GM23338 (cell line): ENCODE results near the gene HDHD5. TPM values are rescaled to one million over a fixed set of nuclear protein-coding genes. Genes with fewer than 3 reads are reported as not detected.

Experiments
- ATAC-seq: fragments of 200-7000 bp; cut with Tn5 transposase; 3 replicates; pipeline ENCODE4 v1.9.1; 2020
- DNase-seq: peaks from one replicate; pipeline ENCODE4 v3.0.0-alpha.2; 2015; ENCODE audit warnings: low spot score
- H2AFZ ChIP-seq: fragments of 200-600 bp; sonication (generic); 2 replicates; pipeline ENCODE4 v1.8.0; 2016; ENCODE audit warnings: antibody characterized with exemption, mild to moderate bottlenecking, moderate library complexity
- H3F3A ChIP-seq: fragments of 200-600 bp; sonication (generic); replicated peaks from 2 replicates; pipeline ENCODE4 v1.8.0; 2017; ENCODE audit warnings: antibody characterized with exemption, mixed run types, low read depth
- H3K27ac ChIP-seq: fragments of 200-600 bp; sonication (generic); 2 replicates; pipeline ENCODE4 v1.6.1; 2016; ENCODE audit warnings: low read depth
- H3K27me3 ChIP-seq: fragments of 200-600 bp; sonication (generic); 2 replicates; pipeline ENCODE4 v1.8.0; 2016; ENCODE audit warnings: mild to moderate bottlenecking, mixed run types, moderate library complexity; ENCODE audit not compliant: insufficient read depth
- H3K36me3 ChIP-seq: fragments of 200-600 bp; sonication (generic); 2 replicates; pipeline ENCODE4 v1.8.0; 2016; ENCODE audit warnings: mild to moderate bottlenecking; ENCODE audit not compliant: insufficient read depth
- H3K4me1 ChIP-seq: fragments of 200-600 bp; sonication (generic); 2 replicates; pipeline ENCODE4 v1.8.0; 2016; ENCODE audit warnings: mild to moderate bottlenecking, moderate library complexity; ENCODE audit not compliant: insufficient read depth
- H3K4me2 ChIP-seq: fragments of 200-600 bp; sonication (generic); 2 replicates; pipeline ENCODE4 v1.7.1; 2017; ENCODE audit warnings: mixed run types
- H3K4me3 ChIP-seq: fragments of 200-600 bp; sonication (generic); 2 replicates; pipeline ENCODE4 v1.6.1; 2016; ENCODE audit warnings: mixed run types
- H3K79me2 ChIP-seq: fragments of 200-600 bp; sonication (generic); replicated peaks from 2 replicates; pipeline ENCODE4 v1.8.0; 2017; ENCODE audit warnings: mild to moderate bottlenecking; ENCODE audit not compliant: insufficient read depth
- H3K9me2 ChIP-seq: fragments of 200-600 bp; sonication (generic); 2 replicates; pipeline ENCODE4 v1.8.0; 2017; ENCODE audit not compliant: insufficient read depth
- H4K20me1 ChIP-seq: fragments of 200-600 bp; sonication (generic); replicated peaks from 2 replicates; pipeline ENCODE4 v1.8.0; 2017; ENCODE audit warnings: mild to moderate bottlenecking; ENCODE audit not compliant: insufficient read depth
- H3K27ac Mint-ChIP-seq: 2 replicates; pipeline ENCODE4 v1.8.0; 2020; ENCODE audit warnings: inconsistent platforms, mild to moderate bottlenecking, moderate library complexity, mixed read lengths
- H3K27me3 Mint-ChIP-seq: 3 replicates; pipeline ENCODE4 v1.8.0; 2022; ENCODE audit warnings: low read depth, mild to moderate bottlenecking, moderate library complexity, mixed read lengths, inconsistent platforms; ENCODE audit not compliant: insufficient read depth, poor library complexity
- H3K36me3 Mint-ChIP-seq: 3 replicates; pipeline ENCODE4 v1.8.0; 2021; ENCODE audit warnings: low read depth, mild to moderate bottlenecking, inconsistent platforms, moderate library complexity, mixed read lengths
- H3K4me1 Mint-ChIP-seq: 3 replicates; pipeline ENCODE4 v1.8.0; 2020; ENCODE audit warnings: mild to moderate bottlenecking, inconsistent platforms, mixed read lengths
- H3K4me3 Mint-ChIP-seq: 3 replicates; pipeline ENCODE4 v1.8.0; 2021; ENCODE audit warnings: moderate library complexity, mild to moderate bottlenecking, inconsistent platforms, mixed read lengths
- H3K9me3 Mint-ChIP-seq: 3 replicates; pipeline ENCODE4 v1.8.0; 2020; ENCODE audit warnings: moderate library complexity, mild to moderate bottlenecking, inconsistent platforms, mixed read lengths
- CREB1 ChIP-seq: fragments of 250-450 bp; sonication (Bioruptor Pico); IDR thresholded peaks from 2 replicates; pipeline ENCODE4 v1.5.0; 2020; ENCODE audit warnings: low read depth, mild to moderate bottlenecking, moderate library complexity
- EZH2 ChIP-seq: fragments of 200-600 bp; sonication (generic); IDR thresholded peaks from one replicate; pipeline ENCODE4 v1.8.0; 2017; ENCODE audit warnings: antibody characterized with exemption, mild to moderate bottlenecking, low read depth; ENCODE audit not compliant: unreplicated experiment
- EZH2phosphoT487 ChIP-seq: fragments of 200-600 bp; sonication (generic); IDR thresholded peaks from one replicate; pipeline ENCODE4 v1.8.1; 2018; ENCODE audit warnings: antibody characterized with exemption; ENCODE audit not compliant: unreplicated experiment
- JUNB ChIP-seq: IDR thresholded peaks from one replicate; pipeline ENCODE4 v1.6.1; 2016; ENCODE audit warnings: antibody characterized with exemption; ENCODE audit not compliant: unreplicated experiment
- NANOG ChIP-seq: IDR thresholded peaks from 2 replicates; pipeline ENCODE4 v1.6.1; 2016; ENCODE audit warnings: antibody characterized with exemption, borderline replicate concordance
- POLR2AphosphoS5 ChIP-seq: IDR thresholded peaks from 2 replicates; pipeline ENCODE4 v1.6.1; 2016; ENCODE audit warnings: antibody characterized with exemption, low read depth
- STAT1 ChIP-seq: IDR thresholded peaks from one replicate; pipeline ENCODE4 v1.6.1; 2016; ENCODE audit warnings: antibody characterized with exemption; ENCODE audit not compliant: unreplicated experiment
- ZNF114 ChIP-seq: fragments of 250-450 bp; sonication (Bioruptor Pico); IDR thresholded peaks from 2 replicates; pipeline ENCODE4 v1.5.0; 2020; ENCODE audit warnings: mild to moderate bottlenecking, moderate library complexity
- ZNF331 ChIP-seq: fragments of 250-450 bp; sonication (Bioruptor Pico); IDR thresholded peaks from 2 replicates; pipeline ENCODE4 v1.5.0; 2020; ENCODE audit warnings: low read depth, mild to moderate bottlenecking, moderate library complexity
- polyA plus RNA-seq: library from polyadenylated mRNA; unstranded; fragments of >200 nt; fragmentation: Nextera tagmentation; extraction: Ambion mirVana; gene quantifications from 2 replicates; pipeline ENCODE4 v1.2.1, GENCODE V29; 2016
- total RNA-seq: library from RNA; depleted of rRNA; stranded (reverse); fragments of >200 nt; shearing (Covaris generic); gene quantifications from 2 replicates; pipeline ENCODE4 v1.2.3, GENCODE V29; 2014
- TF ChIP-seq, protein P1 (sequence below): IDR thresholded peaks from one replicate; pipeline ENCODE4 v1.6.1; 2018; ENCODE audit warnings: antibody characterized with exemption; ENCODE audit not compliant: unreplicated experiment
- TF ChIP-seq, protein P2 (sequence below): fragments of 250-450 bp; sonication (Bioruptor Pico); IDR thresholded peaks from 2 replicates; pipeline ENCODE4 v1.5.0; 2020; ENCODE audit warnings: mild to moderate bottlenecking, moderate library complexity
- TF ChIP-seq, protein P3 (sequence below), 2 experiments: fragments of 200-600 bp in 1 of 2; sonication (generic) in 1 of 2; conservative IDR thresholded peaks; 2 replicates each; pipeline versions ENCODE4 v1.5.1 to v1.6.1; 2016 to 2017; ENCODE audit warnings: antibody characterized with exemption in 2 of 2, low read depth in 2 of 2, mild to moderate bottlenecking in 2 of 2, moderate library complexity in 1 of 2
- TF ChIP-seq, protein P4 (sequence below): IDR thresholded peaks from 2 replicates; pipeline ENCODE4 v1.6.1; 2016; ENCODE audit warnings: antibody characterized with exemption

HDHD5 gene
- total and polyA plus RNA-seq, 2 experiments from 2014 or later, result 70.0 to 116 TPM

DNA sequence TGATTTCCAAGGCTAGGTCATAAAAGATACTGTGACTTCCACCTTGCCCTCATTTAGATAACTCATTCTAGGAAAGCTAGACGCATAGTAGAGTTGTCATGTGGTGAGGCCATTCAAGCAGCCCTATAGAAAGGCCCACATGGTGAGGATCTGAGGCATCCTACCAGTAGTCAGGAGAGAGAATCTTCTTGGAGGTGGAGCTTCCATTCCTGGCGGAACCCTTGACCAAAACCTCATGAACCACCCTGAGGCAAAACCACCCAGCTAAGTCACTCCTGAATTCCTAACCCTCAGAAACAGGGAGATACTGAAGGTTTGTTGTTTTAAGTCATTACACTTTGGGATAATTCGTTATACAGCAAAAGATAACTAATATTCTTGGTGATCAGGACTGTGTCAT is 2.9 kb upstream of the HDHD5 start:
- peaks cover 9% of the 10 kb centered on the region; the same call in 2 of the 3 replicates for H3K4me1 Mint-ChIP-seq

More for the DNA sequence above, 2.9 kb upstream of the HDHD5 start:
- Histone ChIP-seq H3K79me2 (peaks cover 14% of the 10 kb centered on the region), H3K27me3 (peaks cover 7% of the 10 kb centered on the region; the same call in 1 of the 2 replicates), H3F3A (peaks cover 11% of the 10 kb centered on the region; the same call in 1 of the 2 replicates), H3K9me2 (no peaks in the 10 kb centered on the region), H3K4me1 (peaks cover 16% of the 10 kb centered on the region), H3K27ac (no peak overlapping the region), H3K4me3 (no peak overlapping the region), H4K20me1 (peaks cover 13% of the 10 kb centered on the region), H3K36me3 (no peaks in the 10 kb centered on the region), H3K4me2 (no peak overlapping the region), H2AFZ (no peak overlapping the region)
- H3K9me3 Mint-ChIP-seq, result no peaks in the 10 kb centered on the region
- H3K27me3 Mint-ChIP-seq, result peaks cover 11% of the 10 kb centered on the region
- peaks cover 7% of the 10 kb centered on the region for H3K36me3 Mint-ChIP-seq
- H3K27ac Mint-ChIP-seq, result no peak overlapping the region
- DNase-seq (no peak), ATAC-seq (no peak)
- TF ChIP-seq STAT1 (no peak), POLR2AphosphoS5 (no peak), EZH2phosphoT487 (no peak), EZH2 (no peak), JUNB (no peak), ZNF331 (CRISPR knock-in tag) (no peak), ZNF114 (no peak), NANOG (no peak), CREB1 (no peak)
- TF ChIP-seq, protein P1, sequence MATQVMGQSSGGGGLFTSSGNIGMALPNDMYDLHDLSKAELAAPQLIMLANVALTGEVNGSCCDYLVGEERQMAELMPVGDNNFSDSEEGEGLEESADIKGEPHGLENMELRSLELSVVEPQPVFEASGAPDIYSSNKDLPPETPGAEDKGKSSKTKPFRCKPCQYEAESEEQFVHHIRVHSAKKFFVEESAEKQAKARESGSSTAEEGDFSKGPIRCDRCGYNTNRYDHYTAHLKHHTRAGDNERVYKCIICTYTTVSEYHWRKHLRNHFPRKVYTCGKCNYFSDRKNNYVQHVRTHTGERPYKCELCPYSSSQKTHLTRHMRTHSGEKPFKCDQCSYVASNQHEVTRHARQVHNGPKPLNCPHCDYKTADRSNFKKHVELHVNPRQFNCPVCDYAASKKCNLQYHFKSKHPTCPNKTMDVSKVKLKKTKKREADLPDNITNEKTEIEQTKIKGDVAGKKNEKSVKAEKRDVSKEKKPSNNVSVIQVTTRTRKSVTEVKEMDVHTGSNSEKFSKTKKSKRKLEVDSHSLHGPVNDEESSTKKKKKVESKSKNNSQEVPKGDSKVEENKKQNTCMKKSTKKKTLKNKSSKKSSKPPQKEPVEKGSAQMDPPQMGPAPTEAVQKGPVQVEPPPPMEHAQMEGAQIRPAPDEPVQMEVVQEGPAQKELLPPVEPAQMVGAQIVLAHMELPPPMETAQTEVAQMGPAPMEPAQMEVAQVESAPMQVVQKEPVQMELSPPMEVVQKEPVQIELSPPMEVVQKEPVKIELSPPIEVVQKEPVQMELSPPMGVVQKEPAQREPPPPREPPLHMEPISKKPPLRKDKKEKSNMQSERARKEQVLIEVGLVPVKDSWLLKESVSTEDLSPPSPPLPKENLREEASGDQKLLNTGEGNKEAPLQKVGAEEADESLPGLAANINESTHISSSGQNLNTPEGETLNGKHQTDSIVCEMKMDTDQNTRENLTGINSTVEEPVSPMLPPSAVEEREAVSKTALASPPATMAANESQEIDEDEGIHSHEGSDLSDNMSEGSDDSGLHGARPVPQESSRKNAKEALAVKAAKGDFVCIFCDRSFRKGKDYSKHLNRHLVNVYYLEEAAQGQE, result no peak
- TF ChIP-seq, protein P2, sequence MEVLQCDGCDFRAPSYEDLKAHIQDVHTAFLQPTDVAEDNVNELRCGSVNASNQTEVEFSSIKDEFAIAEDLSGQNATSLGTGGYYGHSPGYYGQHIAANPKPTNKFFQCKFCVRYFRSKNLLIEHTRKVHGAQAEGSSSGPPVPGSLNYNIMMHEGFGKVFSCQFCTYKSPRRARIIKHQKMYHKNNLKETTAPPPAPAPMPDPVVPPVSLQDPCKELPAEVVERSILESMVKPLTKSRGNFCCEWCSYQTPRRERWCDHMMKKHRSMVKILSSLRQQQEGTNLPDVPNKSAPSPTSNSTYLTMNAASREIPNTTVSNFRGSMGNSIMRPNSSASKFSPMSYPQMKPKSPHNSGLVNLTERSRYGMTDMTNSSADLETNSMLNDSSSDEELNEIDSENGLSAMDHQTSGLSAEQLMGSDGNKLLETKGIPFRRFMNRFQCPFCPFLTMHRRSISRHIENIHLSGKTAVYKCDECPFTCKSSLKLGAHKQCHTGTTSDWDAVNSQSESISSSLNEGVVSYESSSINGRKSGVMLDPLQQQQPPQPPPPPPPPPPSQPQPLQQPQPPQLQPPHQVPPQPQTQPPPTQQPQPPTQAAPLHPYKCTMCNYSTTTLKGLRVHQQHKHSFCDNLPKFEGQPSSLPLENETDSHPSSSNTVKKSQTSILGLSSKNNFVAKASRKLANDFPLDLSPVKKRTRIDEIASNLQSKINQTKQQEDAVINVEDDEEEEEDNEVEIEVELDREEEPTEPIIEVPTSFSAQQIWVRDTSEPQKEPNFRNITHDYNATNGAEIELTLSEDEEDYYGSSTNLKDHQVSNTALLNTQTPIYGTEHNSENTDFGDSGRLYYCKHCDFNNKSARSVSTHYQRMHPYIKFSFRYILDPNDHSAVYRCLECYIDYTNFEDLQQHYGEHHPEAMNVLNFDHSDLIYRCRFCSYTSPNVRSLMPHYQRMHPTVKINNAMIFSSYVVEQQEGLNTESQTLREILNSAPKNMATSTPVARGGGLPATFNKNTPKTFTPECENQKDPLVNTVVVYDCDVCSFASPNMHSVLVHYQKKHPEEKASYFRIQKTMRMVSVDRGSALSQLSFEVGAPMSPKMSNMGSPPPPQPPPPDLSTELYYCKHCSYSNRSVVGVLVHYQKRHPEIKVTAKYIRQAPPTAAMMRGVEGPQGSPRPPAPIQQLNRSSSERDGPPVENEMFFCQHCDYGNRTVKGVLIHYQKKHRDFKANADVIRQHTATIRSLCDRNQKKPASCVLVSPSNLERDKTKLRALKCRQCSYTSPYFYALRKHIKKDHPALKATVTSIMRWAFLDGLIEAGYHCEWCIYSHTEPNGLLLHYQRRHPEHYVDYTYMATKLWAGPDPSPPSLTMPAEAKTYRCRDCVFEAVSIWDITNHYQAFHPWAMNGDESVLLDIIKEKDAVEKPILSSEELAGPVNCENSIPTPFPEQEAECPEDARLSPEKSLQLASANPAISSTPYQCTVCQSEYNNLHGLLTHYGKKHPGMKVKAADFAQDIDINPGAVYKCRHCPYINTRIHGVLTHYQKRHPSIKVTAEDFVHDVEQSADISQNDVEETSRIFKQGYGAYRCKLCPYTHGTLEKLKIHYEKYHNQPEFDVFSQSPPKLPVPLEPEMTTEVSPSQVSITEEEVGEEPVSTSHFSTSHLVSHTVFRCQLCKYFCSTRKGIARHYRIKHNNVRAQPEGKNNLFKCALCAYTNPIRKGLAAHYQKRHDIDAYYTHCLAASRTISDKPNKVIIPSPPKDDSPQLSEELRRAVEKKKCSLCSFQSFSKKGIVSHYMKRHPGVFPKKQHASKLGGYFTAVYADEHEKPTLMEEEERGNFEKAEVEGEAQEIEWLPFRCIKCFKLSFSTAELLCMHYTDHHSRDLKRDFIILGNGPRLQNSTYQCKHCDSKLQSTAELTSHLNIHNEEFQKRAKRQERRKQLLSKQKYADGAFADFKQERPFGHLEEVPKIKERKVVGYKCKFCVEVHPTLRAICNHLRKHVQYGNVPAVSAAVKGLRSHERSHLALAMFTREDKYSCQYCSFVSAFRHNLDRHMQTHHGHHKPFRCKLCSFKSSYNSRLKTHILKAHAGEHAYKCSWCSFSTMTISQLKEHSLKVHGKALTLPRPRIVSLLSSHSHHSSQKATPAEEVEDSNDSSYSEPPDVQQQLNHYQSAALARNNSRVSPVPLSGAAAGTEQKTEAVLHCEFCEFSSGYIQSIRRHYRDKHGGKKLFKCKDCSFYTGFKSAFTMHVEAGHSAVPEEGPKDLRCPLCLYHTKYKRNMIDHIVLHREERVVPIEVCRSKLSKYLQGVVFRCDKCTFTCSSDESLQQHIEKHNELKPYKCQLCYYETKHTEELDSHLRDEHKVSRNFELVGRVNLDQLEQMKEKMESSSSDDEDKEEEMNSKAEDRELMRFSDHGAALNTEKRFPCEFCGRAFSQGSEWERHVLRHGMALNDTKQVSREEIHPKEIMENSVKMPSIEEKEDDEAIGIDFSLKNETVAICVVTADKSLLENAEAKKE (CRISPR knock-in tag), result no peak
- TF ChIP-seq, protein P3, sequence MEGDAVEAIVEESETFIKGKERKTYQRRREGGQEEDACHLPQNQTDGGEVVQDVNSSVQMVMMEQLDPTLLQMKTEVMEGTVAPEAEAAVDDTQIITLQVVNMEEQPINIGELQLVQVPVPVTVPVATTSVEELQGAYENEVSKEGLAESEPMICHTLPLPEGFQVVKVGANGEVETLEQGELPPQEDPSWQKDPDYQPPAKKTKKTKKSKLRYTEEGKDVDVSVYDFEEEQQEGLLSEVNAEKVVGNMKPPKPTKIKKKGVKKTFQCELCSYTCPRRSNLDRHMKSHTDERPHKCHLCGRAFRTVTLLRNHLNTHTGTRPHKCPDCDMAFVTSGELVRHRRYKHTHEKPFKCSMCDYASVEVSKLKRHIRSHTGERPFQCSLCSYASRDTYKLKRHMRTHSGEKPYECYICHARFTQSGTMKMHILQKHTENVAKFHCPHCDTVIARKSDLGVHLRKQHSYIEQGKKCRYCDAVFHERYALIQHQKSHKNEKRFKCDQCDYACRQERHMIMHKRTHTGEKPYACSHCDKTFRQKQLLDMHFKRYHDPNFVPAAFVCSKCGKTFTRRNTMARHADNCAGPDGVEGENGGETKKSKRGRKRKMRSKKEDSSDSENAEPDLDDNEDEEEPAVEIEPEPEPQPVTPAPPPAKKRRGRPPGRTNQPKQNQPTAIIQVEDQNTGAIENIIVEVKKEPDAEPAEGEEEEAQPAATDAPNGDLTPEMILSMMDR (conservative IDR thresholded peaks at IDR 0.05; ENCODE audit: low read depth in 2 of 2), result no peak
- TF ChIP-seq, protein P4, sequence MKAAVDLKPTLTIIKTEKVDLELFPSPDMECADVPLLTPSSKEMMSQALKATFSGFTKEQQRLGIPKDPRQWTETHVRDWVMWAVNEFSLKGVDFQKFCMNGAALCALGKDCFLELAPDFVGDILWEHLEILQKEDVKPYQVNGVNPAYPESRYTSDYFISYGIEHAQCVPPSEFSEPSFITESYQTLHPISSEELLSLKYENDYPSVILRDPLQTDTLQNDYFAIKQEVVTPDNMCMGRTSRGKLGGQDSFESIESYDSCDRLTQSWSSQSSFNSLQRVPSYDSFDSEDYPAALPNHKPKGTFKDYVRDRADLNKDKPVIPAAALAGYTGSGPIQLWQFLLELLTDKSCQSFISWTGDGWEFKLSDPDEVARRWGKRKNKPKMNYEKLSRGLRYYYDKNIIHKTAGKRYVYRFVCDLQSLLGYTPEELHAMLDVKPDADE, result no peak
- H3K4me3 Mint-ChIP-seq, result no peak overlapping the region
